Adipose tissue (tissue), 3 donors: Measurements from ENCODE around the gene ARID1B. TPM values are rescaled to one million over a fixed set of nuclear protein-coding genes. Genes with fewer than 3 reads are reported as not detected.

ENCODE experiments used
- H3K27ac ChIP-seq: one replicate; pipeline ENCODE4 v1.5.1; 2013; ENCODE audit warnings: low read depth, low read length
- WGBS, 3 donors: extraction: QIAGEN DNeasy Blood & Tissue Kit; methylation state at CpG; one replicate each; pipeline ENCODE4 v1.1.7; 2013; 5-methylcytosine and 5-hydroxymethylcytosine counted together
- polyA plus RNA-seq, 3 donors: library from polyadenylated mRNA; stranded (reverse); fragments of 200-250 nt; gene quantifications; one replicate each; pipeline ENCODE4 v1.2.3, GENCODE V29; 2013
- donor health status: healthy with polysubstance abuse.
- donor health status: Bipolar disorder and iron deficiency.
- donor health status: healthy.

The ARID1B gene
- polyA plus RNA-seq, 3 donors, result 14.0 to 29.2 (median 21.9) TPM

DNA sequence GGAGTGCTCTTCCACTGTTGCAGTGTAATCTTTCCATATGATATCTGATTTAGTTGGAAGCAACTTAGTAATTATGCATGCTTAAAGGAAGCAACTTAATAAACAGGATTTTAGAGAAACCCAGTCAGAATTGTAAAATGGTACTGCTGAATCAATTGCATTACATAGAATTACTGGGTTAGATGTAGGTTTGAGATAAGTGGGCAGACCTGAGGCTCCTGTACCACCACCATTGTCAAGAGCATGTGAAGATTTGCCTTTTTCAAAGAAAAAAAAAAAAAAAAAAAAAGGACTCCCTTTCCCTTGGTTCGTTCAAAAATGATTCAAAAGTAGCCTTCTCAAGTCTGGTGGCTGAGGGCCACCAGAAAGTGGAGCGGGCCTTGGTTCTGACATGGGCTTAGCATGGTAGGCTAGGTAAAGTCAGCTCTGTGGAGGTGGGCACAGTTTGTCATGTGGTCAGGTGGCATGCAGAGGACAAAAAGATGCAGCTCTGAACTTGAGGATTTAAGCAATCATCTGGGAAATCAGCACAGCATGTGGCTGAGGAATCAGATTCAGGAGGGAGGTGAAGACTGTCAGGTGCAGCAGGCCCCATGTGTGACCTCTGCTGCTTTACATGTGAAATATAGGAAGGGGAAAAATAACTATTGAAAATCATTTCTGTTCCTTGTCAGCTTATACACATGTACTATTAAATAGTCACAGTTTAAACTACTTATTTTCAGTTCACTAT is 32.4 kb downstream of the ARID1B start:
- WGBS, 3 donors, result 82 to 93% (median 84%) methylated on average over 2 of the region's 2 CpGs
- no peak overlapping the region for H3K27ac ChIP-seq

GRCh38 chr6:156814036-156814581 is 36.9 kb downstream of the ARID1B start:
- H3K27ac ChIP-seq, result no peak overlapping the region
- WGBS, 3 donors, result 85 to 90% (median 90%) methylated on average over 8 of the region's 8 CpGs

DNA sequence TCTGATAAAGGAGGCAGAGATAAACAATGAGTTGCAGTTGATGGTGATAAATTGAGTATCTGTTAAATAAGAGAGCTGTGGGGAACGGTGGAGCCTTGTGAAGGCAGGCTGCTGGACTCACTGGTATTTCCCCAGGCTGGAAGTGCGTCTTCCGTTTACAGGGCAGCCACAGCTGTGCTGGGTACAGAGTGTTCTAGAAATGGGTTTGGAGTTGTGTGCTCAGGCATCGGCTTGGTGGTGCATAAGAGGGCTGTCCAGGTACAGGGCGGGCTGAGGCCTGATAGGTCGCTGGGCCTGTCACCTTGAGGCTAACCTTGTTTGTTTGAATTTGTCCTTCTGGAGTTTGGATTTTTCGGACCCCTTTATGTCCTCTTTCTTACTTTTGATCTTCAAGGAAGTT is 39.3 kb downstream of the ARID1B start:
- no peak overlapping the region for H3K27ac ChIP-seq
- WGBS, 3 donors, result 67 to 70% (median 69%) methylated on average over 7 of the region's 7 CpGs

GRCh38 chr6:156820089-156820798 is 43.1 kb downstream of the ARID1B start:
- 89 to 90% (median 90%) methylated on average over 3 of the region's 3 CpGs for WGBS, 3 donors
- no peak overlapping the region for H3K27ac ChIP-seq

- 94 to 96% (median 95%) methylated on average over 2 of the region's 2 CpGs for WGBS, 3 donors
- H3K27ac ChIP-seq, result no peak overlapping the region
Observed at GRCh38 chr6:156821707-156822106, 44.5 kb downstream of the ARID1B start.

- 51 to 71% (median 69%) methylated on average over 14 of the region's 14 CpGs for WGBS, 3 donors
- H3K27ac ChIP-seq, result no peak overlapping the region
Observed at GRCh38 chr6:156822747-156823206, 45.6 kb downstream of the ARID1B start.

DNA sequence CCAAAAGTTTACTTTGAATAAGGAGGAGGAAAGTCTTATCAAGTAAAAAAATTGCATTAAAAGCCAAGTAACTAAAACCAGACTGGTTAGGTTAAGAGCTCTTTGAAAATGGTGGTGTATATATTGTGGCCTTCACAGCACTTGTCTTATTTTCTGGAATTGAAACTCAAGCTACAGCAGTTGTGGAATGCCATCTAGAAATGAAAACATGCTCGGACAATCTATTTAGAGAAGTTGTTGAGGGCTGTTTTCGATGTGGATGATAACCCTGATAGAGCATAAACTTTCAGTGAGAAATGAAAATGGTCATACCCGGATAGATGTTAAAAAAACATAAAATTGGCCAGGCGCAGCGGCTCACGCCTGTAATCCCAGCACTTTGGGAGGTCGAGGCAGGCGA is 47.0 kb downstream of the ARID1B start:
- H3K27ac ChIP-seq, result no peak overlapping the region
- WGBS, 3 donors, result 87 to 93% (median 89%) methylated on average over 8 of the region's 8 CpGs

DNA sequence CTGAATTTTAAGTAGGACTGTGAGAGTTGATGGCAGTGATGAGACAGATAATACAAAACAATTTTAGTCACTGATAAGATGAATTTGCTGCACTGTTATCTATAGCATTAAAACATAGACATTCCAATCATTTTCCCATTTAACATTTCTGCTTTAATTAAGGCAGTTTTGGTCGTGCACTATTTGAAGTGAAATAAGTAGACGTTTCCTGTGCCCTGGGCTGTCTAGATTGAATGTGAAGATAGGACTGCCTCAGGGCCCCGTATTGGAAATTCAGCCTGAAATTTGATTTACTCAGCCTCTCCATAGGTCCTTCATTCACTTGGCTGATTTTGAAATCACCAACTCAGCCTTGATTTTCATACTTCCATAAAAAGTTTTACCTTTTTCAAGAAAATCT is 48.3 kb downstream of the ARID1B start:
- WGBS, 3 donors, result 20 to 28% (median 21%) methylated on average over 3 of the region's 3 CpGs
- no peak overlapping the region for H3K27ac ChIP-seq

- no peak overlapping the region for H3K27ac ChIP-seq
- 64 to 93% (median 92%) methylated on average over 10 of the region's 10 CpGs for WGBS, 3 donors
Observed at GRCh38 chr6:156826290-156826955, 49.2 kb downstream of the ARID1B start.

GRCh38 chr6:156827382-156827781 is 50.2 kb downstream of the ARID1B start:
- 42 to 58% (median 52%) methylated on average over 4 of the region's 4 CpGs for WGBS, 3 donors
- no peak overlapping the region for H3K27ac ChIP-seq

DNA sequence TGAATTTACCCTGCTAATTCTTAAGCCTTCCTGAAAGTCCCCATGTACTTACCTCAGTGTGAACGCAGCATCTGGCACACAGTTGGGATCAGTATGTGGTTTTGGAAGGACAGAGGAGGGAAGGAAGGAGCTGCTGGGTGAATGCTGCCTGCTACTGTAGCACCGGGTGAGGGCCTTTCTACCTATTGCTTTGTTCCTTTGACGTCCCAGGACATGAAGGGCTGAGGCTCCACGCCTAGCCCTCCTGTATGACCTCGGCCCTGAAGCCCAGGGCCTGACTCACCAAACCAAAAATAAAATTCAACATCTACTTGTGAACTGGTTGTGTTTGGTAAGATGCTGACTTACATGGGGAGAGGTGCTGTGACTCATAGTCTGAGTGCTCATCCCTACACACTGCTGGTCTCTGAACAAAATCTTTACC is 51.1 kb downstream of the ARID1B start:
- 51 to 80% (median 75%) methylated on average over 5 of the region's 5 CpGs for WGBS, 3 donors
- H3K27ac ChIP-seq, result no peak overlapping the region

DNA sequence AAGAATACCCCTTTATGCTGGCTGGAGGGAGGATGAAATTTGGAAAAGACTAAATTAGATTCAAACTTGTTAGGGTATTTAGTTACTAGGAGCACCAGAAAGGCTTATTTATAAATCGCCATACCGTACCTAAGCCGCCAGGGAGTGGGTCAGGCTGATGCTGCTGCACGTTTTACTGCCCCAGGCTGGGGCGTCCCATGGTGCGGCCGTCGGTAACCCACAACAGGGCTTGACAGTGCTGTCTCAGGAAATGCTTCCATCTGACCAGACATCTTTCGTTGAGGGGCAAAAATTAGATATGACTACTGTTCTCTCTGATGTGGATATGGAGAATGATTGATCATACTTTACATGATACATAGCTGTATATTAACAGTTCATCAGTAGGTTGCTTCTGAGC is 52.9 kb downstream of the ARID1B start:
- H3K27ac ChIP-seq, result no peak overlapping the region
- 95% methylated on average over 9 of the region's 9 CpGs for WGBS, 3 donors

GRCh38 chr6:156832231-156832647 is 55.1 kb downstream of the ARID1B start:
- WGBS, 3 donors, result 10 to 71% (median 51%) methylated on average over 2 of the region's 2 CpGs
- no peak overlapping the region for H3K27ac ChIP-seq

- WGBS, 3 donors, result 55 to 66% (median 63%) methylated on average over 3 of the region's 3 CpGs
- H3K27ac ChIP-seq, result no peak overlapping the region
Observed at GRCh38 chr6:156832669-156833068, 55.5 kb downstream of the ARID1B start.

GRCh38 chr6:156833755-156834154 is 56.6 kb downstream of the ARID1B start:
- no peak overlapping the region for H3K27ac ChIP-seq
- WGBS, 3 donors, result 14 to 45% (median 39%) methylated on average over 1 of the region's 1 CpG

GRCh38 chr6:156839129-156839528 is 62.0 kb downstream of the ARID1B start:
- no peak overlapping the region for H3K27ac ChIP-seq
- 70 to 85% (median 79%) methylated on average over 2 of the region's 2 CpGs for WGBS, 3 donors

- no peak overlapping the region for H3K27ac ChIP-seq
- 51 to 69% (median 59%) methylated on average over 9 of the region's 9 CpGs for WGBS, 3 donors
Observed at GRCh38 chr6:156839591-156840001, 62.4 kb downstream of the ARID1B start.

- 32 to 55% (median 38%) methylated on average over 8 of the region's 8 CpGs for whole genome bisulfite sequencing, 3 donors
- H3K27ac ChIP-seq, result no peak overlapping the region
Observed at GRCh38 chr6:156840136-156840535, 63.0 kb downstream of the ARID1B start.

DNA sequence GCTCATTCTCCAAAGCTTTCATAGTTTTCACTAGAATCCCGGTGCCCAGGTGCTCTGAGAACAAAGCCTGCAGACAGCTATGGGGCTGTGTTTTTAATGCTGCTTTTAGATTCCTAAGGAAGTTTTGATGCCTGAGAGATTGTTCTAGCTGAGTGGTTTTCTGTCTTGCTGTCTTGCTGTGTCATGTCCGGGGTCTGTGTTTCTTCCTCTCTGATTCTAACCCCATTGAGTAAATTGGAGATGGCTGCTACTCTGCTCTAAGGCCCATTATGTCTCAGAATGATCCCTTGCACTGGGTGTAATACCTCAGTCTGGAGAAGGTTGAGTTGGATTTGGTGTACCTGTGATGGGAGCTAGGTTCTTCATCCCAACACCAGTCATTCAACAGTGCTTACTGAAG is 63.4 kb downstream of the ARID1B start:
- 59 to 79% (median 75%) methylated on average over 2 of the region's 2 CpGs for WGBS, 3 donors
- H3K27ac ChIP-seq, result no peak overlapping the region
